ENCODE results near the gene COQ9. TPM values are rescaled to one million over a fixed set of nuclear protein-coding genes. Genes with fewer than 3 reads are reported as not detected.
"Not testable (repeated sequence)": the region's sequence is repeated elsewhere in the genome, so short reads cannot be mapped to it uniquely, and the experiment has no call there.

COQ9 gene
- total RNA-seq (2021) = 31.7 and 32.9 TPM in 2 replicates
- long read RNA-seq, transcript COQ9-209 (3 exons, 1,827 nt) = minor isoform, 7 of 264 reads
- long read RNA-seq, transcript COQ9-215 (5 exons, 1,027 nt) = minor isoform, 8 of 264 reads
- long read RNA-seq, transcript COQ9-214 (6 exons, 882 nt) = minor isoform, 17 of 264 reads
- long read RNA-seq, transcript COQ9-201 (9 exons, 1,677 nt) = major isoform, 166 of 264 reads
- long read RNA-seq, partial matches to known transcripts = 8 of 264 reads
- long read RNA-seq, other reads (novel, unspliced or antisense) = 57 of 264 reads

DNA sequence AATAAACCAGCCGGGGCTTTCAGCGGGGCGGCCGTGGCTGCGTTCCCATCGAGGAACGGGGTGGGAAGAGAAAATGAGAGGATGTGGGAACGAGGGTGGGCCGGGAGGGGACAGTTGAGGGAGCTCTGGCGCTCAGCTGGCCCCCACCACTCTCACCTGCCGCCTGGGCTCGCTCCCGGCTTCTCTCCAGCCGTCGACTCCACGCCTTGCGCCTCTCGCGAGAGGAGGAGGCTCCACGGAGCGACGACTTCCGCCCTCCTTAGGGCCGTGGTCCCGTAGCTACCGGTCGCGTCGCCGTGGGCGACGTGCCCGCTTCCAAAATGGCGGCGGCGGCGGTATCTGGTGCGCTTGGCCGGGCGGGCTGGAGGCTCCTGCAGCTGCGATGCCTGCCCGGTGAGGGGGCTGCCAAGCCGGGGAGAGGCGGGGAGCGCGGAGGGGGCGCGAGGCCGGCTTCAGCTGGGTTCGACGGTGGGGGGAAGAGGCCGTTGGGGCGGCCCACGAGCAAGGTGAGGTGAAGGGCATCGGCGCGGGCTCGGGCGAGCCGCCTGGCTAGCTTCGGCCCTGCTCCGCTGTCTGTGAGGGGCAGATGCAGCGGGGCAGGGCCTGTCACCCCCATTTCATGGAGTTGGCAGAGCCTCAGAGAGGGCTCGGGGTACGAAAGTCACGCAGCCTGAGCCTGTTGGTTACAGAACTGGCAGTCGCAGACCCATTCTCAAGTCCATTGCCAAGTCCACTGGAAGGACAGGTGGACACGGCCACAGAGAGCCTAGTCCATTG, at the start of gene COQ9, which contains the start of gene CIAPIN1:
COQ9 (plus strand) TSS at position 294 of the 777 bp plus-strand sequence; CDS start at position 321, 27 bp downstream.
CIAPIN1 (minus strand) TSS at position 200 of the 777 bp plus-strand sequence. CDS start 6,457 bp downstream, outside the sequence.
- Histone ChIP-seq H3K4me1 (ENCODE audit: insufficient read depth, low read length) (no peaks in the 10 kb centered on the region), H2AFZ (ENCODE audit: low read length) (no peak within 1 kb of the TSS), H2AK5ac (ENCODE audit: insufficient read length, low read length) (no peak within 1 kb of the TSS), H2BK120ac (ENCODE audit: low read depth, low read length, poor library complexity, severe bottlenecking) (no peak within 1 kb of the TSS), H3K27me3 (ENCODE audit: insufficient read depth, low read length) (no peaks in the 10 kb centered on the region), H4K20me1 (ENCODE audit: control insufficient read depth, insufficient read depth, insufficient read length) (no peaks in the 10 kb centered on the region), H3K4ac (ENCODE audit: low read depth, low read length) (no peak within 1 kb of the TSS), H3T11ph (ENCODE audit: low read length) (no peak within 1 kb of the TSS), H3K23ac (ENCODE audit: insufficient read length, low read depth, low read length) (no peak within 1 kb of the TSS), H2BK20ac (ENCODE audit: low read depth, low read length, poor library complexity, severe bottlenecking) (no peak within 1 kb of the TSS), H3K14ac (ENCODE audit: insufficient read depth, low read length) (peak within 1 kb of the TSS; percentile 76), H3K9me3 (ENCODE audit: control insufficient read depth, low read depth, low read length) (no peaks in the 10 kb centered on the region), H4K91ac (ENCODE audit: insufficient read length, low read depth, low read length) (no peak within 1 kb of the TSS), H4K8ac (replicated peaks; ENCODE audit: insufficient read length, low read depth, low read length) (no peak within 1 kb of the TSS), H3K56ac (ENCODE audit: insufficient read length, low read depth, low read length) (no peak within 1 kb of the TSS), H3K4me2 (ENCODE audit: insufficient read depth, insufficient read length, low read length) (peak within 1 kb of the TSS; percentile 78), H4K5ac (ENCODE audit: insufficient read length, low read depth, low read length) (no peak within 1 kb of the TSS), H3K9ac (ENCODE audit: extremely low read depth, insufficient read length, low read length) (peak within 1 kb of the TSS; percentile 92), H3K18ac (ENCODE audit: insufficient read length, low read depth, low read length) (peak within 1 kb of the TSS; percentile 67), H3K27ac (ENCODE audit: insufficient read length, low read depth, low read length) (no peak within 1 kb of the TSS), H3K79me2 (ENCODE audit: insufficient read depth, low read length) (peaks cover 2% of the 10 kb centered on the region; the same call in 1 of the 2 replicates), H3K79me1 (ENCODE audit: insufficient read depth, low read depth, low read length, poor library complexity, severe bottlenecking) (peaks cover 5% of the 10 kb centered on the region), H3K23me2 (ENCODE audit: insufficient read length, low read depth, low read length, poor library complexity, severe bottlenecking) (peaks cover 10% of the 10 kb centered on the region), H2BK15ac (ENCODE audit: low read depth, low read length) (no peak within 1 kb of the TSS), H2BK12ac (ENCODE audit: insufficient read length, low read depth, low read length) (no peak within 1 kb of the TSS), H2BK5ac (ENCODE audit: insufficient read length, low read length) (no peak within 1 kb of the TSS)
- H3K9me3 Mint-ChIP-seq = no peaks in the 10 kb centered on the region
- H3K4me1 Mint-ChIP-seq = peaks cover 7 to 15% of the 10 kb centered on the region in 2 experiments
- DNase-seq = peak; percentile 90
- TF ChIP-seq, protein P1, sequence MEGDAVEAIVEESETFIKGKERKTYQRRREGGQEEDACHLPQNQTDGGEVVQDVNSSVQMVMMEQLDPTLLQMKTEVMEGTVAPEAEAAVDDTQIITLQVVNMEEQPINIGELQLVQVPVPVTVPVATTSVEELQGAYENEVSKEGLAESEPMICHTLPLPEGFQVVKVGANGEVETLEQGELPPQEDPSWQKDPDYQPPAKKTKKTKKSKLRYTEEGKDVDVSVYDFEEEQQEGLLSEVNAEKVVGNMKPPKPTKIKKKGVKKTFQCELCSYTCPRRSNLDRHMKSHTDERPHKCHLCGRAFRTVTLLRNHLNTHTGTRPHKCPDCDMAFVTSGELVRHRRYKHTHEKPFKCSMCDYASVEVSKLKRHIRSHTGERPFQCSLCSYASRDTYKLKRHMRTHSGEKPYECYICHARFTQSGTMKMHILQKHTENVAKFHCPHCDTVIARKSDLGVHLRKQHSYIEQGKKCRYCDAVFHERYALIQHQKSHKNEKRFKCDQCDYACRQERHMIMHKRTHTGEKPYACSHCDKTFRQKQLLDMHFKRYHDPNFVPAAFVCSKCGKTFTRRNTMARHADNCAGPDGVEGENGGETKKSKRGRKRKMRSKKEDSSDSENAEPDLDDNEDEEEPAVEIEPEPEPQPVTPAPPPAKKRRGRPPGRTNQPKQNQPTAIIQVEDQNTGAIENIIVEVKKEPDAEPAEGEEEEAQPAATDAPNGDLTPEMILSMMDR (conservative IDR thresholded peaks at IDR 0.05) = no peak
- peak within 1 kb of the TSS; percentile 89 to 94 for H3K4me3 Mint-ChIP-seq
- WGBS (ENCODE audit: extremely low coverage, insufficient read length, low lambda C conversion rate) = no CpG with 5 or more reads among the region's 68 CpGs
- peaks cover 8 to 17% (median 10%) of the 10 kb centered on the region in 3 experiments; a peak in 6 of 7 replicates for H3K36me3 Mint-ChIP-seq (ENCODE audit: insufficient read depth in 1 of 3, low read depth in 3 of 3)
- peak within 1 kb of the TSS; percentile 13 to 97 (median 89); a peak in 4 of 7 replicates for H3K27ac Mint-ChIP-seq
- H3K27me3 Mint-ChIP-seq (ENCODE audit: low read depth) = no peaks in the 10 kb centered on the region

DNA sequence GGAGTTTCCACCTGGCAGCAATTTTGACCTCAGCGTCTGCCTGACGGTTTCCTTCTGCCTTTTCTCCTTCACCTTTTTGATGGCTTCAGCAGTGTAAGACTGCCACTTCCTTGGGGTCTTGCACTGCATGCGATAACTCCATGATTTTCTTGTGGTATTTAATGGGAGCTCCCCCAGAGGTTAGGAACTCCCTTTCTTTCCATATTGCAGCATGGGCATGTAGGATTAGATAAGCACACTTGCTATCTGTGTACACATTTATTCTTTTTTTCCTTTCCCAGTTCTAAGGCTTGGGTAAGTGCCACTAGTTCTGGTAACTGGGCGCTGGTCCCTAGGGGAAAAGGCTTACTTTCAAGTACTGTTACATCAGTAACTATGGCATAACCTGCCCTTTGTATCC, 49.8 kb upstream of the COQ9 start:
- H2AK5ac ChIP-seq (ENCODE audit: insufficient read length, low read length); H3K27me3 ChIP-seq (ENCODE audit: insufficient read depth, low read length); H3K23ac ChIP-seq (ENCODE audit: insufficient read length, low read depth, low read length); H3K9me3 Mint-ChIP-seq; H3K36me3 Mint-ChIP-seq (ENCODE audit: insufficient read depth in 1 of 3, low read depth in 3 of 3); H3K18ac ChIP-seq (ENCODE audit: insufficient read length, low read depth, low read length); H3K4me1 ChIP-seq (ENCODE audit: insufficient read depth, low read length); DNase-seq; H3K27ac Mint-ChIP-seq; H3K4ac ChIP-seq (ENCODE audit: low read depth, low read length); H3K56ac ChIP-seq (ENCODE audit: insufficient read length, low read depth, low read length); H3K9me3 ChIP-seq (ENCODE audit: control insufficient read depth, low read depth, low read length); H3K14ac ChIP-seq (ENCODE audit: insufficient read depth, low read length); H3K4me3 Mint-ChIP-seq; H3K4me1 Mint-ChIP-seq; H4K20me1 ChIP-seq (ENCODE audit: control insufficient read depth, insufficient read depth, insufficient read length); H3K27ac ChIP-seq (ENCODE audit: insufficient read length, low read depth, low read length); H2BK20ac ChIP-seq (ENCODE audit: low read depth, low read length, poor library complexity, severe bottlenecking); H3K23me2 ChIP-seq (ENCODE audit: insufficient read length, low read depth, low read length, poor library complexity, severe bottlenecking); H3K79me1 ChIP-seq (ENCODE audit: insufficient read depth, low read depth, low read length, poor library complexity, severe bottlenecking); H2BK5ac ChIP-seq (ENCODE audit: insufficient read length, low read length); H2BK12ac ChIP-seq (ENCODE audit: insufficient read length, low read depth, low read length); H2BK120ac ChIP-seq (ENCODE audit: low read depth, low read length, poor library complexity, severe bottlenecking); H3K79me2 ChIP-seq (ENCODE audit: insufficient read depth, low read length); H4K91ac ChIP-seq (ENCODE audit: insufficient read length, low read depth, low read length); H3K27me3 Mint-ChIP-seq (ENCODE audit: low read depth); H4K5ac ChIP-seq (ENCODE audit: insufficient read length, low read depth, low read length); H4K8ac ChIP-seq (replicated peaks; ENCODE audit: insufficient read length, low read depth, low read length); H2AFZ ChIP-seq (ENCODE audit: low read length); H2BK15ac ChIP-seq (ENCODE audit: low read depth, low read length); H3K9ac ChIP-seq (ENCODE audit: extremely low read depth, insufficient read length, low read length); H3K4me2 ChIP-seq (ENCODE audit: insufficient read depth, insufficient read length, low read length); H3T11ph ChIP-seq (ENCODE audit: low read length): not testable (repeated sequence)
- WGBS (ENCODE audit: extremely low coverage, insufficient read length, low lambda C conversion rate) = no CpG with 5 or more reads among the region's 4 CpGs

Data from H9 (cell line).